RWPE1 (cell line): ENCODE data around the gene KCTD11.
A peak's percentile ranks its signal among the peaks of the same experiment; 100 is the strongest.

Experiments
- CTCF ChIA-PET: fragments of 350-600 bp; sonication (Branson Sonifier 250); formaldehyde crosslinking; extraction: SDS; loops from one replicate; lab custom pipeline; 2021; lab: Yijun Ruan, JAX
- POLR2A ChIA-PET: fragments of 400-600 bp; formaldehyde crosslinking; extraction: SDS; loops from one replicate; lab custom pipeline; 2020; ENCODE audit warnings: antibody characterized with exemption; ENCODE audit not compliant: low non-redundant PET; lab: Yijun Ruan, JAX
- DNase-seq: peaks from one replicate; pipeline ENCODE4 v3.0.0; 2012; ENCODE audit warnings: low spot score
- H3K27ac ChIP-seq: fragments of 450-650 bp; 2 replicates; pipeline ENCODE4 v1.5.1; 2017
- CTCF ChIP-seq: fragments of 450-650 bp; conservative IDR thresholded peaks from 2 replicates; pipeline ENCODE4 v1.5.1; 2017; ENCODE audit warnings: low read depth, mild to moderate bottlenecking

Gene KCTD11

GRCh38 chr17:7314719-7315569, 37.0 kb upstream of the KCTD11 start, which contains the start of gene GPS2:
GPS2 (minus strand) TSS chr17:7315360; CDS start chr17:7315052, 308 bp downstream.
- ChIA-PET POLR2A (no interaction called here), CTCF (interaction anchor here (1.0 to 1.8 kb wide), 3 partner anchors 9 to 19 kb away, joined by 3 to 5 read pairs (median 3); no protein-coding TSS in a partner anchor)
- peak within 1 kb of the TSS; percentile 93 for H3K27ac ChIP-seq
- DNase-seq: peak; percentile 90
- TF ChIP-seq CTCF: no peak

- ChIA-PET POLR2A (no interaction called here), CTCF (interaction anchor here (0.6 to 1.0 kb wide), 3 partner anchors 8 to 168 kb away, joined by 3 to 4 read pairs (median 3); no protein-coding TSS in a partner anchor)
- TF ChIP-seq CTCF: no peak
- peak overlapping the region; percentile 93 for H3K27ac ChIP-seq
- no peak for DNase-seq
Measured at GRCh38 chr17:7315570-7316235, 36.3 kb upstream of the KCTD11 start.

- ChIA-PET CTCF (interaction anchor here (1.0 kb wide), 1 partner anchor 12 kb away, joined by 3 read pairs; the partner anchor contains the start of gene NEURL4), POLR2A (no interaction called here)
- no peak for TF ChIP-seq CTCF
- peak overlapping the region; percentile 93 for H3K27ac ChIP-seq
- DNase-seq: no peak
Measured at GRCh38 chr17:7317161-7317803, 34.7 kb upstream of the KCTD11 start.

GRCh38 chr17:7318121-7318860, 33.7 kb upstream of the KCTD11 start:
- CTCF ChIA-PET: interaction anchor here (0.6 kb wide), 1 partner anchor 29 kb away, joined by 3 read pairs; no protein-coding TSS in a partner anchor
- no peak for TF ChIP-seq CTCF
- no peak for DNase-seq
- peak overlapping the region; percentile 93 for H3K27ac ChIP-seq
- POLR2A ChIA-PET: no interaction called here

GRCh38 chr17:7321466-7321865, 30.5 kb upstream of the KCTD11 start:
- CTCF ChIA-PET: no interaction called here
- H3K27ac ChIP-seq: peak overlapping the region; percentile 9; the same call in 1 of the 2 replicates
- no peak for TF ChIP-seq CTCF
- no peak for DNase-seq
- POLR2A ChIA-PET: interaction anchor here (0.6 kb wide), 1 partner anchor 1885 kb away, joined by 3 read pairs; no protein-coding TSS in a partner anchor
